HEK293T (cell line): ENCODE measurements around the gene DAZL.
A peak's percentile ranks its signal among the peaks of the same experiment; 100 is the strongest.

Experiments used
- CTCF ChIA-PET: fragments of 350-600 bp; formaldehyde crosslinking; extraction: SDS; loops from one replicate; lab custom pipeline; 2021; ENCODE audit warnings: antibody characterized with exemption, inconsistent platforms; lab: Yijun Ruan, JAX
- POLR2A ChIA-PET: fragments of 350-600 bp; formaldehyde crosslinking; extraction: SDS; loops from one replicate; lab custom pipeline; 2020; ENCODE audit warnings: antibody characterized with exemption, inconsistent platforms; lab: Yijun Ruan, JAX
- DNase-seq: peaks from one replicate; pipeline ENCODE4 v3.0.0; 2012; ENCODE audit warnings: mixed read lengths; ENCODE audit errors: extremely low spot score
- ARNT ChIP-seq: fragments of 450-650 bp; IDR thresholded peaks from 2 replicates; pipeline ENCODE4 v1.6.1; 2017; ENCODE audit warnings: mild to moderate bottlenecking
- BHLHE40 ChIP-seq: fragments of 450-650 bp; IDR thresholded peaks from 2 replicates; pipeline ENCODE4 v1.6.1; 2016; ENCODE audit warnings: mild to moderate bottlenecking, moderate library complexity, borderline replicate concordance
- CTBP1 ChIP-seq: fragments of 450-650 bp; IDR thresholded peaks from 2 replicates; pipeline ENCODE4 v1.6.1; 2016; ENCODE audit warnings: borderline replicate concordance
- ELF4 ChIP-seq: fragments of 450-650 bp; IDR thresholded peaks from 2 replicates; pipeline ENCODE4 v1.6.1; 2017; ENCODE audit warnings: antibody characterized with exemption
- FOXA1 ChIP-seq: fragments of 450-650 bp; IDR thresholded peaks from 2 replicates; pipeline ENCODE4 v1.6.1; 2016; ENCODE audit warnings: mild to moderate bottlenecking
- FOXK2 ChIP-seq: fragments of 450-650 bp; IDR thresholded peaks from 2 replicates; pipeline ENCODE4 v1.6.1; 2016; ENCODE audit warnings: mild to moderate bottlenecking
- FOXM1 ChIP-seq: fragments of 450-650 bp; IDR thresholded peaks from 2 replicates; pipeline ENCODE4 v1.6.1; 2017; ENCODE audit warnings: mild to moderate bottlenecking, borderline replicate concordance
- HDGF ChIP-seq: fragments of 450-650 bp; IDR thresholded peaks from 2 replicates; pipeline ENCODE4 v1.6.1; 2017; ENCODE audit warnings: antibody characterized with exemption, borderline replicate concordance
- L3MBTL2 ChIP-seq: fragments of 450-650 bp; conservative IDR thresholded peaks from 2 replicates; pipeline ENCODE4 v1.6.1; 2016; ENCODE audit warnings: mild to moderate bottlenecking
- LEF1 ChIP-seq: fragments of 450-650 bp; IDR thresholded peaks from 2 replicates; pipeline ENCODE4 v1.6.1; 2017; ENCODE audit warnings: mild to moderate bottlenecking, borderline replicate concordance
- NFRKB ChIP-seq: fragments of 450-650 bp; IDR thresholded peaks from 2 replicates; pipeline ENCODE4 v1.6.1; 2016; ENCODE audit warnings: mild to moderate bottlenecking, moderate library complexity
- SP1 ChIP-seq: fragments of 450-650 bp; IDR thresholded peaks from 2 replicates; pipeline ENCODE4 v1.6.1; 2017
- SUZ12 ChIP-seq: fragments of 450-650 bp; IDR thresholded peaks from 2 replicates; pipeline ENCODE4 v1.6.1; 2016; ENCODE audit warnings: mild to moderate bottlenecking
- TARDBP ChIP-seq: fragments of 450-650 bp; IDR thresholded peaks from 2 replicates; pipeline ENCODE4 v1.6.1; 2016
- ZNF384 ChIP-seq: fragments of 450-650 bp; IDR thresholded peaks from 2 replicates; pipeline ENCODE4 v1.6.1; 2016
- TF ChIP-seq, protein P1 (sequence below): fragments of 450-650 bp; IDR thresholded peaks from 2 replicates; pipeline ENCODE4 v1.6.1; 2016

Gene DAZL

DNA sequence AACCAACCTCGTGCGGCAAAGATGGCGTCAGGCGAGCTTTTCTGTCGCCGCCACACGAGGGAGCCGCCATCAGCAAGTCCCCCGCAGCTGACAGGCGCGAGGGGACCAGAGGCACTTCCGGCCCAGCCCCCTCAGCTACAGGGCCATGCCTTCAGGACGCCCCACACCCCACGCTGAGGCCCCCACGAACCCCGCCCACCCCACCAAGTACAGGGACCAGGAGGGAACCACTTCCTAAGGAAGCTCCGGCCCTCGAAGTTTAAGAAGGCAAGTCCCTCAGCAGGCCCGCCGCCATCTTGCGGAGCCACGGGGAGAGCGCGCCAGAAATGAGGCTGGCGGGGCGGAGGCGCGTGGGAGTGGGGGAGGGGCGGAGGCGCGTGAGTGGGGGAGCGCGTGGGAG is 790 bp downstream of the DAZL start:
- ChIA-PET CTCF (no interaction called here), POLR2A (no interaction called here)
- TF ChIP-seq BHLHE40, result no peak
- TF ChIP-seq FOXK2, result no peak
- DNase-seq, result no peak

DNA sequence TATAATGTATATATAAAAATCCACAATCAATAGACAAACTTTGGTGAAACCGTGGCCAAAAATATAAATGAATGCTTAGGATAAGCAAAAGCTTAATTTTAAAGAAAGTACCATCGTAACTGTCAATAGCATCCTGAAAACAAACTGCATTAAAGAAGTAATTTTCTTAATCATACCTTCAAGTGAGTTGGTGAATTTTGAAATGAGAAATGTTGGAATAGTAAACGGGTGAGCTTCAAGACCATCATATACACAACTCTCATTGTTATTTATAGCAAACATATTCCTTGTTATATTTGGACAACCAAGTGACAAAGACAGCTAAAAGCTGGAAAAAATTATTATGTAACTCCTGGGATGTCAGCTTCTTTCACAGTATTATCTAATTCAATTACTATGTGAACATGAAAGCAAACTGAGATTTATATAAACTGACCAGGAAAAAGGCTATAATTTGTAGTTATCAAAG is 3.7 kb downstream of the DAZL start:
- POLR2A ChIA-PET, result no interaction called here
- CTCF ChIA-PET, result interaction anchor here (0.7 to 1.0 kb wide), 4 partner anchors 630 to 1462 kb away, joined by 3 to 5 read pairs (median 3); no protein-coding TSS in a partner anchor
- DNase-seq, result no peak
- no peak for TF ChIP-seq FOXM1

DNA sequence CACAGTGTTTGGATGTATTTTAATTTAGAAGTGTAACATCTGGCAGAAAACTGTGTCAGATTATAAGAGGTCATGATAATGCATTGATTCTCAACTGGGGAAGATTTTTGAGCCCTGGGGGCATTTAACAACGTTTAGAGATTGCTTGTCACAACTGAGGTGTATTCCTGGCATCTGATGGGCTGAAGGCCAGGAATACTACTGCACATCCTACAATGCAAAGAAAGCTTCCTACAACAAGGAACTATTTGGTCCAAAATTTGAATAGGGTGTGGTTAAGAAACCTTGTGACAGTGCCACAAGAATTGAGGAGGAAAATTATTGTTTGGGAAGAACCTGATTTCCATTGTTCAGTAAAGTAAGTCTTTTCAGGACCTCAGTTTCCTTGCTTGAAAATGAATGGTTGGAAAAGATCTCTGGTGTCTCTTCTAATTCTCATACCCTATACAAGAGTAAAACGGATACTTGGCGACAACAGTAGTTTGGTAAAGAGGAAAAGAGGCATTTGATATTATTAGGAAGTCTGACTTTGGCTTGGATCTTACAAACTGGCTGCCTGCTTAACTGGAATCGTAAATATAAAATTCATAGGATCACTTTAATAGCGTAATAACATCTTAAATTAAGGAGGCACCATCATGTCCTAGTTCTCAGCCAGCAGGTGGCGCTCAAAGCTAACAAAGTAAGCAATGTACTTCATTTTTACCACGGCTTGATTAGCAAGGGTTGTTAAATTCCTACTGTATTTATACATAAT is 4.3 kb downstream of the DAZL start:
- DNase-seq, result peak; percentile 49
- ChIA-PET CTCF (interaction anchor here (0.7 to 1.0 kb wide), 4 partner anchors 631 to 1463 kb away, joined by 3 to 5 read pairs (median 3); no protein-coding TSS in a partner anchor), POLR2A (no interaction called here)
- TF ChIP-seq ELF4, result no peak
- no peak for TF ChIP-seq ARNT
- TF ChIP-seq TARDBP, result no peak
- TF ChIP-seq CTBP1, result no peak
- TF ChIP-seq SUZ12, result no peak
- TF ChIP-seq SP1, result no peak
- no peak for TF ChIP-seq HDGF

DNA sequence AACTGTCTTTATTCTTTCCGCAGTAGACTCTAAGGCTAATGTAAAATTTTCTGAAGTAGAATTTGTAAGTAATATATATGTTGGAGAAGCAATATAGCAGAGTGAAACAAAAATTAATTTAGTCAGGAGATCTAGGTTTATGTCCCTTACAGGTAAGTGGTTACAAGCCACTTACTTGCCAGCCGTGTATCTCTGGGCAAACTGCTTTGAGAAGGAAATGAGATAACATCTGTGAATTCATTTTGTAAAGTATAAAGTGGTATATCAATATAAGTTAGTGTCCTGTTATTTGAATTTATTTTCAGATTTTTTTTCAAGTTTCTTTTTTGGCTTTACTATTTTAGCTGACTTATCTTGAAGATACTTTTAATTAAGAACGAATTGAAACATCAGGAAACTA is 5.5 kb downstream of the DAZL start:
- DNase-seq, result no peak
- ChIA-PET POLR2A (no interaction called here), CTCF (no interaction called here)
- TF ChIP-seq CTBP1 (no peak), LEF1 (no peak), L3MBTL2 (no peak), BHLHE40 (no peak), ZNF384 (no peak), ELF4 (no peak), FOXK2 (no peak), TARDBP (no peak), FOXA1 (no peak), NFRKB (no peak), ARNT (no peak), SP1 (no peak), HDGF (no peak)
- TF ChIP-seq, protein P1, sequence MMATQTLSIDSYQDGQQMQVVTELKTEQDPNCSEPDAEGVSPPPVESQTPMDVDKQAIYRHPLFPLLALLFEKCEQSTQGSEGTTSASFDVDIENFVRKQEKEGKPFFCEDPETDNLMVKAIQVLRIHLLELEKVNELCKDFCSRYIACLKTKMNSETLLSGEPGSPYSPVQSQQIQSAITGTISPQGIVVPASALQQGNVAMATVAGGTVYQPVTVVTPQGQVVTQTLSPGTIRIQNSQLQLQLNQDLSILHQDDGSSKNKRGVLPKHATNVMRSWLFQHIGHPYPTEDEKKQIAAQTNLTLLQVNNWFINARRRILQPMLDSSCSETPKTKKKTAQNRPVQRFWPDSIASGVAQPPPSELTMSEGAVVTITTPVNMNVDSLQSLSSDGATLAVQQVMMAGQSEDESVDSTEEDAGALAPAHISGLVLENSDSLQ, result no peak

DNA sequence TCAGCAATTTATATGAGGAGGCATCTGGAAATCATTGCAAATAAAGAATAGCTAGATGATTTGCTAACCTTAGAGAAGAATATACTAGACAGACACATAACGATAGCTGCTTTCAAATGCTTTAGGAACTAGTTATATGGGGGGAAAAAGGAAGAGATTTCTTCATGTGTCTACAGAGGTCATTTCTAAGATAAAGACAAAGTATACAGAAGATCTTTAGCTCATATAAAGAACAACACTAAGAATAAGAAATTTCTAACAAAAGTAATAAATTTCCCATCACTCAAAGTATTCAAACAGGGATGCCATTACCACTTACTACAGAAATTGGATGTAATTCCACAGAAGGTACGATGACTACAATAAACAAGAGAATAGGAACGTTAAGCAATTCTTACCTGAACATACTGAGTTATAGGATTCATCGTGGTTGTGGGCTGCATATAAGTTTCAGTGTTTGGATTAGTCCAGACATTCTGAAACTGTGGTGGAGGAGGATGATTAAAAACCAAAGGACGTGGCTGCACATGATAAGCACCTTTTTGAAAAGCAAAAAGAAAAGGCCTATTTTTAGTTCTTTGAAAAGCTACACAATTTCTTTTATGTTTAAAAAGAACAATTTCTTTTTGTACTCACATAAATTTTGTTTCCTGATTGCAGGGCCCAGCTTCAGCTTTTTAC is 8.7 kb downstream of the DAZL start:
- CTCF ChIA-PET, result interaction anchor here (0.6 kb wide), 1 partner anchor 629 kb away, joined by 5 read pairs; no protein-coding TSS in a partner anchor
- POLR2A ChIA-PET, result no interaction called here
- no peak for DNase-seq
- TF ChIP-seq CTBP1 (no peak), LEF1 (no peak), TARDBP (no peak), L3MBTL2 (no peak), ZNF384 (no peak), NFRKB (no peak), ARNT (no peak), SP1 (no peak), BHLHE40 (no peak), FOXK2 (no peak), SUZ12 (no peak), ELF4 (no peak)
- TF ChIP-seq, protein P1, result no peak

DNA sequence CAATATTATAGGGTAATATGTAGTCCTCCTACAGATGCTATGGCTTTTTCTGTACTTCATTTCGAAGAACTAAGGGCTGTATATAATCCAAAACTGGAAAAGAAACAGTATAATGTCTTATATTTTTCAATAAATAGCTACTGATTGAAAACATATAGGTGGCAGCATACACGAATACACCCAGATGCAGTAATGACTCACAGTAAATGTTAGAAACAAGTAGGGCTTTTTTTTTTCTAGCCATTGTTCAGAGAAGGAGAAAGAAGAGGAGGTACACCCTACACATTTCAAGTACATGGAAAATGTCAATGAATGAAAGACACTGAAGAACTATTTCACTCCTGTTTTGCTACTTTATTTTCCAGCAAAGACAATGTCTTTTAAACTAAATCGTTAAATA is 9.4 kb downstream of the DAZL start:
- POLR2A ChIA-PET, result no interaction called here
- TF ChIP-seq L3MBTL2 (no peak), TARDBP (no peak), ZNF384 (no peak)
- CTCF ChIA-PET, result no interaction called here
- no peak for DNase-seq

DNA sequence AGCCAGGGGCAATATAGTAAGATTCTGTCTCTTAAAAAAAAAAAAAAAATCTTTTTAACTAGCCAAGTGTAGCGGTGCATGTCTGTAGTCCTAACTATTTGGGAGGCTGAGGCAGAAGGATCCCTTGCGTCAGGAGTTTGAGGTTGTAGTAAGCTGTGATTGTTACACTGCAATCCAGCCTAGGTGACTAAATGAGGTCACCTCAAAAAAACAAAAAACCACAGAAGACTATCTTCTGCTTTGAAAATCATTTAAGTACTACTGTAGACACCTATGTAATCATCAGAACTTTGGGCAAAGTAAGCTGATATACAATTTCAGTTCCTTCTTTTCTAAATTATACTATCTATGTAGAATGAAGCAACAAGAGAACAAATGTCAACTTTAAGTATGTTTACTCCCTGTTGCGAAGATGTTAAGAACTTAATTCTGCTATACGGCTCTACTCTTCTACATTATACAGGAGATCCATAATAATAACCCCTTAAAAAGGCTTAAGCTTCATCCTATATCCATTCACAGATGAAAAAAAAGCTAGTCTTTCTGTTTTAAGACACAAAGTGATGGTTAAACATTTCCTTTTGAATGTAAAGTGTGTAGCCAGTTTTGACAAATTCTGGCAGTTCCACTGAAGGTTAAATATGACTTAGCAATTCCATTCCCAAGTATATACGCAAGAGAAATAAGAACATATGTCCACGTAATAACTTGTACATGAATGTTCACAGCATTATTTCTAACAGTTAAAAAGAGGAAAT is 15.2 kb downstream of the DAZL start:
- no peak for TF ChIP-seq CTBP1
- TF ChIP-seq NFRKB, result no peak
- no peak for TF ChIP-seq LEF1
- TF ChIP-seq SP1, result no peak
- TF ChIP-seq ZNF384, result no peak
- no peak for TF ChIP-seq SUZ12
- TF ChIP-seq BHLHE40, result no peak
- TF ChIP-seq ELF4, result no peak
- TF ChIP-seq FOXA1, result no peak
- no peak for TF ChIP-seq HDGF
- TF ChIP-seq ARNT, result no peak
- no peak for TF ChIP-seq FOXM1
- no peak for TF ChIP-seq L3MBTL2
- TF ChIP-seq FOXK2, result no peak
- ChIA-PET CTCF (no interaction called here), POLR2A (no interaction called here)
- DNase-seq, result no peak
